HPDE6-E6E7 (cell line): ENCODE data around the gene KRT5.
"Not testable (repeated sequence)": the region's sequence is repeated elsewhere in the genome, so short reads cannot be mapped to it uniquely, and the experiment has no call there.

Source experiments
- DNase-seq: peaks from one replicate; pipeline ENCODE4 v3.0.0; 2011; ENCODE audit warnings: missing footprints; ENCODE audit errors: extremely low spot score

KRT5 gene

DNA sequence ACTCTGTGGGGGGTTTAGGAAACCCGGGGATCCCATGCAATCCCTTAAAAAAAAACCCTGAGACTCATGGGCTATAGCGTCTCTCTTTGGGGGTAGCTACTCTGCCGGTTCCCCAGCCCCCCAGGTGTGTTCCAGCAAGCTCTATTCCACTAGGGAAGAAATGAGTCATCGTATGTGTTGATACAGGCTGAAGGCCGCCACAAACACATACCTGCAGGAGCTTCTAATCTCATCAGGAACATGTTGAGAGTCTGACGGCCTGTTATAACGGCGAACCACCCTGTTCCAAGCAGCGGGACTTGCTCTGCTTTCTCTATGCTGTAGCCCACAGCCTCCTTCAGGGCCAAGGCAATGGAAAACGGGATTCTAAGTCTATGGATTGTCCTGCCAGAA is 977 bp upstream of the KRT5 start:
- peak; percentile 60 for DNase-seq

DNA sequence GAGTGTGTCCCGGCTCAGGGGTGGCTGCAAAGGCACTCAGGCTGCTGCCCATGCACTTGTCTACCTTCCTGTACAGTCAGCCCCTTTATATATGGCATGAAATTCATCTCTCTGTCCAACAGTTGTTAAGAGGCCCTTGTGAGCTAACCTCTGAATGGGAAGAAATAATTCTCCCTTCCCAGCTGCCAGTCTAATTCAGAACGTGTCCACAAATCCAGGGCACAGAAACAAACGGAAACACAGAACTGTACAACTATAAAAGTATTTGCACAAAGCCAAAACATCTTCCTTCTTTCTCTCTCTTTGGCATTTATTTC is 849 bp downstream of the KRT5 start:
- no peak for DNase-seq

DNA sequence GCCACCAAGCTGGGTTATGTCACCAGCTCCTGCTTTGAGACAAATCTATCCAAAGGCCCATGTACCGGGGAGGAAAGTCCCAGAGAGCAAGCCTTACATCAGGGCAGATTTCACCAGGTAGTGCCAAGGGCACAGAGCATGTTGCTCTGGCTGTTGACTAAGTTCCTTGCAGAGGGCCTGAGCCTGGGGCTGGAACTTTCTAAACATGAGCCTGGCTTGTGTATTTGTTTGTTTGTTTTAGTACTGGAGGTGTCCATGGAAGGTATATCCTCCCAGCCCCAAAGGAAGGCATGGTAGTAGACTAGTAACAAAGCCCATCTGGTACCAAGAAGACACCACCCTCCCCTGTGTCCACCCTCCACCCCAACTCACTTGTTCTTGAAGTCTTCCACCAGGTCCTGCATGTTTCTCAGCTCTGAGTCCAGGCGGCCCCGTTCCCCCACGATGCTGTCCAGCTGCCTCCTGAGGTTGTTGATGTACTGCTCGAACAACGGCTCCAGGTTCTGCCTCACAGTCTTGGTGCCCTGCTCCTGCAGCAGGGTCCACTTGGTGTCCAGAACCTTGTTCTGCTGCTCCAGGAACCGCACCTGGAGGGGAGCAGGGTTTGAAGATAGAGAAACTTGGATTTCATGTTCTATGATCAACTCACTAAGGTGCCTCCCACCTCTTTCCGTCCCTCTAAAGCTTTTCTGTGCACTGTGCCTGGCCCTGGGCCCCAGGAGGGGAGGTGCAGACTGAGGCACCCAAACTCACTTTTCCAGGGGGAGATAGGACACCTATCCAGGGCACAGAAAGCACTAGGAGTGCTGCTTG is 1.4 kb downstream of the KRT5 start:
- no peak for DNase-seq

DNA sequence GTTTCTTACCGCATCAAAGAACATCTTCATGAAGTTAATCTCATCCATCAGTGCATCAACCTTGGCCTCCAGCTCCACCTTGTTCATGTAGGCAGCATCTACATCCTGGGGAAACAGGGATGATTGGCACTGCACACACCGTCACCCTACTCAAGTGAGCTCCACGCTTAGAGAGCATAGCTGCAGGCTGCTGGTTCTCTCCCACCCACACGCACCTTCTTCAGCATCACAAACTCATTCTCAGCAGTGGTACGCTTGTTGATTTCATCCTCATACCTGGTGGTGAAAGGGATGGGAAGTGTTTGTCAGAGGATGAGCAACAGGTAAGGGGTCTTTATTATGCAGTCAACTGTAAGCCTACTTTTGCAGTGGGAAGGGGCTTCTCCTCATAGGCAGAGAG is 2.3 kb downstream of the KRT5 start:
- DNase-seq, result no peak

DNA sequence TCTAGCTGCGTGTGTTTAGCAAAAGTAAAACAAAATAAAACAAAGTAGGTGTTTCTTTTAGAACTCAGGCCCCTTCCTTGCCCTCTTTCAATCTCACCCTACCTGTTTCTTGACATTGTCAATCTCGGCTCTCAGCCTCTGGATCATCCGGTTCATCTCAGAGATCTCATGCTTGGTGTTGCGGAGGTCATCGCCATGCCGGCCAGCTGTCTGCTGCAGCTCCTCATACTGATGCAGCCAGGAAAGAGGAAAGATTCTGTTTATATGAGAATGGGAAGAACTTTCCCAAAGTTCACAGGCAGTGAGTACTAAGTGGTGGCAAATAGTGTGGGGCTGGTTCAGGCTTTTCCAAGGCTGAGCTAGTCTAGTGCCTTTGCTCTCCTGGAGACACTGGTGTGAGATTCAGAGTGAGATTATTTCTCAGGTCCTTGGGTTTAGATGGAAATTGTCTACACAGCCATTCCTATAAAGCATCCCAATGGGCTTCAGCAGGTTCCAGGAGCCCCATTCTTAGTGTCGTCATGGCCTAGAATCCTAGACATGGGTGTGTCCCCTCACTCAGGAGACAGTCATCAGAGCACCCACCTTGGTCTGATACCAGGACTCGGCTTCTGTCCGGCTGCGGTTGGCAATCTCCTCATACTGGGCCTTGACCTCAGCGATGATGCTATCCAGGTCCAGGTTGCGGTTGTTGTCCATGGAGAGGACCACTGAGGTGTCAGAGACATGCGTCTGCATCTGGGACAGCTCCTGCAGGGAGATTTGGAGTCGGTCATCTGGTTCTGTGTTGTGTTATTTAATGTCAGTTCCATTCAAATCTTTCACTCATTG is 3.0 kb downstream of the KRT5 start:
- DNase-seq, result no peak

DNA sequence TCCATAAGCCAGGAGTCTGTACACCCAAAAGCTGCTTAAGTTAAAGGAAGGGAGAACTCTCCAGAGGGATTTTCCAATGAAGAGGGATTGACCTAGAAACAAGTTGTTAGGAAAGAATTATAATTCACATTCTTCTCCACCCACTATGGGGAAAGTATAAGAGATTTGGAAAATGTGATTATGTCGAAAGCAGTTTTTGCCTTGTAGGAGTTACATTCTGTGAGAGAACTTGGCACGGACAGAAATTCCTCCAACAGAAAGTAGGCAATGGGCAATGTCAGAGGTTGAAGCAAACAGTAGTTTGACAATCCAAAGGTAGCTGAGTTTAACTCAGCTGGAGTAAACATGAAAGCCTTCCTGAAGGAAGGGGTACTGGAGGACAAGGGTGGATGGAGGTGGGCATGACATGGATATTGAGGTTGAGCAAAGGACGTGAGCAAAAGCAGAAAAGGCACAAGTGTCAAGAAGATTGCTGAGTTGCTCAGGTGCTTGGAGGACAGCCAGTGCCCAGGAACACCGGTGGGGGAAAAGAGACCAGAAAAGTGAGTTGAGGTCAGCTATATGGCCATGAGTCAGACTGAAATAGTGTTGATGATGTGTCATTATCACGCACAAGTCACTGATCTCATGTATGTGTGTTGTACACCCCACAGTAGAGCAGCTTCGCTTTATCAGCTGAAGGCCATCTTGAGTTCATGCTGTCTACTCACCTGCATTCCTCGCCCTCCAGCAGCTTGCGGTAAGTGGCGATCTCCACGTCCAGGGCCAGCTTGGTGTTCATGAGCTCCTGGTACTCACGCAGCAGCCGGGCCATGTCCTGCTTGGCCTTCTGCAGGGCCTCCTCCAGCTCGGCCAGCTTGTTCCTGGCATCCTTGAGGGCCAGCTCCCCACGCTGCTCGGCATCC is 4.0 kb downstream of the KRT5 start:
- DNase-seq, result no peak

DNA sequence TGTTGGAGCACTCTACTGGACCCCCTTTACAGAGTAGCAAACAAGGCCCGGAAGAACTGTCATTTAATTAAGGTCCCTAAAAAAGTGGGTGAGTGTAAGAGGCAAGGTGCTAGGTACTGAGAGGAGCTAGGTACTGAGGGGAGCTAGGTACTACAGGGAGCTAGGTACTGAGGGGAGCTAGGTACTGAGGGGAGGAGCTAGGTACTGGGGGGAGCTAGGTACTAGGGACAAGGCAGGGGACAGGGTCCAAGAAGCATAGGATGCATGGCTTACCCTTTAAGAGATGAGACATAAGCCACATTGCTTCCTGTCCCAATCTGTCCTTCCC is 4.9 kb downstream of the KRT5 start:
- no peak for DNase-seq

DNA sequence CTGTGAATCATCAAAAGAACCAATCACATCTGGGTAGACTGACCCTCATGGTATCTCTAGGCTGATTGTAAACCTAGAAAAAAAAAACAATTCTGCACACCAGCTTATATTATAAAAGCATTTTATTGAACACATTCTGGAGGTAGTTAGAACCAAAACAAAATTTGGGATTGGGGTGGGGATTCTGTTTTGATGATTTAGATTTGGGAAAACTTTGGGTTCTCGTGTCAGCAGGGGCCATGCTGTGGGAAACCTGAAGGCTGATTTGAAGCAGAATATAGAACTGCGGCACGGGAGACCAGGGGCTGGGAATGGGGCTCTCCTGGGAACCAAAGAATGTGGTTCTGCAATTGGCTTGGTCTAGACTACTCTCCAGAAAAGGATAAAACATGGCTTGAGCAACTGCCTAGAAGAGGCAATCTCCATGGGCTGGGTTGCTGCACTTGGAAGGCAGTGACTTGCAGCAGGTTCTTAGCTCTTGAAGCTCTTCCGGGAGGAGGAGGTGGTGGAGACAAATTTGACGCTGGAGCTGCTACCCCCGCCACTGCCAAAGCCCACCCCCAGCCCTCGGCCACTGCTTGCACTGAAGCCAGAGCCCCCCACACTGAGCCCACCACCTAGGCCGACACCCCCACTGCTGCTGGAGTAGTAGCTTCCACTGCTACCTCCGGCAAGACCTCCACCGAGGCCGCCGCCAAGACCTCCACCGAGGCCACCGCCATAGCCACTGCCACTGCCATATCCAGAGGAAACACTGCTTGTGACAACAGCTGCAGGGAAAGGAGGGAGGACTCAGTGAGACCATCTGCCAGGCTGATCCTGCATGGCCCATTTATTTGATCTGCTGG is 5.5 kb downstream of the KRT5 start:
- DNase-seq, result no peak

DNA sequence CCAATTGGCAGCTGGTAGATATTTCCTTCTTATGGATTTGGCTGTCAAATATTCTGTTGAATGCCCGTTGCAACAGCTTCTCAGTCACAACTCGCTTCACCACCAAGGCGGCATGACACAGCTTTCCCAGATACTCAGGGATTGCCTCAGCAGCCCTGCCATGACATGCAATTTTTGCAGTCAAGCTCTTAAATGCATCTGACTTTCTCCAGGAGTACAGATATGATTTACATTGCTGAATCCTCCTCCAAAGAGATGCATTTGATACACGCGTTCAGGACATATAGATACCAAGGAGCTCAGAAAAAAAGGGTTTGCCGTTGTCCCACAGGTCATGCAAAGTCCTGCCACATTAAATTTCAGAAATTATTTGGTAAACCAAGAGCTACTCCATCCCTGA is 6.5 kb downstream of the KRT5 start:
- no peak for DNase-seq

DNA sequence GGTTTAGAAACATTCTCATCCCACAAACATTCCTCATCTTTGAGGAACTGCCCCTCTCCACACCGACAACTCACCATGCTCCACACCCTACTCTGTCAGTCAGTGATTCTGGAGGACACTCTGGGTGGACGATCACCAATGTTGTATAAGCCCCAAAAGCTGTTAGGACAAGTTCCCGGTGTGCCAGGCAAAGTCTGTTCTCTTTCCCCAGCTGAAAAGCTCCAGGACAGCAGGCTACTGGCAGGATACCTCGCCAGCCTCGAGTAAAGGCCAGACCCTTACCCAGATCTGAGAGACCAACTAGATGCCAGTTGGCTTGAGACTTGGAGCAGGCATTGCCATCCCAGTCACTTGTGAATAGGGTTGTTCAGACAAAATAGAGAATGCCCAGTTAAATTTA is 12.0 kb downstream of the KRT5 start:
- DNase-seq, result no peak

DNA sequence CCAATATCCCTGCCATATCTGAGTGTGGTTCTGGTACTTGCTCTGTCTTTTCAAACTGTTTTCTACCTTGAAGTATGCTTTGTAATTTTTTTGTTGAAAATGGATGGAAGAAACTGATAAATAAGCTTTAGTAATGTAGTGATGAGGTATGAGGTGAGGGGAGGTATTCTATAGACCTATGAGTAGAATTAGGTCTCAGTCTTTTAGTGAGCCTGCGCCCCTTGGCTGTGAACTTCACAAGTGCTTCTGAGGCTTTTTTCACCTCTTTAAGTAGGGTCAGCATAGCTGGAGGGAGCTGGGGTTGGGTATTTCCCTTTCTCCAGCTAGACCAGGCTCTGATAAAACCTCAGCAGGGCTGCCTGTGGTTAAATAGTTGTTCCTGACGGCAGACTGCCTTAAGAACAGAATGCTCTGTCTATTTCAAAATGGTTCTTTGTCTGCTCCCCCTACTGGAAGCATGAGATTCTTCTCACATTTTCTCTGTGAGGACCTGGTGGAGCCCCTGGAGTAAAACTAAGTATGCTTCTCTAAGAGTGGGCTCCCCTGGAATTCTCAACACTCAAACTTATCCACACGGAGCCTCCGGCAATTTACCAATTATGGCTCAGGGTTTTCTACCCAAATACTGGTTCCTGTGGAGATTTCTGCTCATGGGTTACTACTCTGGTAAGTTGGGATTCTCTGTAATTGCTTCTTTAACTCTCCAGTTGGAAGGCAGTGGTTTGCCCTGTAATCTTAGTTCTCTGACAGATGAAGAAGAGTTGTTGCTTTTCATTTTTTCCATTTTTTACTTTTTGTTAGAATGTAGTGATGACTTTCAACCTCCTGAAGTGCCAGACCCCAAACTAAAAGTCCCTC is 13.1 kb downstream of the KRT5 start:
- no peak for DNase-seq

DNA sequence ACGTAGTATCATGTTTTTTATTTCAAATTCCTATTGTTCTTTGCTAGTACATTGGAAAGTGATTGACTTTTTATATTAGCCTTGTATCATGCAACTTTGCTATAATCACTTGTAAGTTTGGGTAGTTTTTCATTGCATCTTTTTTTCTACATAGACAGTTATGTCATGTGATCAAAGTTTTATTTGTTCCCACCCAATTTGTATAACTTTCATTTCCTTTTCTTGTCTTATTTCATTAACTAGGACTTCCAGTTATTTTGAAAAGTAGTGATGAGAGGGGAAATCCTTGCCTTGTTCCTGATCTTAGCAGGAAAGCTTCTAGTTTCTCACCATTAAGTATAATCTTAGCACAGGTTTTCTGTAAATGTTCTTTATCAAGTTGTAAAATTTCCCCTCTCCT is 17.3 kb downstream of the KRT5 start:
- no peak for DNase-seq

DNA sequence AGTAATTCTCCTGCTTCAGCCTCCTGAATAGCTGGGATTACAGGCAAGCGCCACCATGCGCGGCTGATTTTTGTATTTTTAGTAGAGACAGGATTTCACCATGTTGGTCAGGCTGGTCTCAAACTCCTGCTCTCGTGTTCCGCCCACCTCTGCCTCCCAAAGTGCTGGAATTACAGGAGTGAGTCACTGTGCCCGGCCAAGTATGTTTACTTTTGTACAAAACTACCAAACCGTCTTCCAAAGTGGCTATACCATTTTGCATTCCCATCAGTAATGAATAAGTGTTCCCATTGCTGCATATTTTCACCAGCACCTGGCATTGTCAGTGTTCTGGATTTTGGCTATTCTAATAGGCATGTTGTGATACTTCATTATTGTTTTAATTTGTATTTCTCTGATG is 18.7 kb downstream of the KRT5 start:
- DNase-seq, result no peak

DNA sequence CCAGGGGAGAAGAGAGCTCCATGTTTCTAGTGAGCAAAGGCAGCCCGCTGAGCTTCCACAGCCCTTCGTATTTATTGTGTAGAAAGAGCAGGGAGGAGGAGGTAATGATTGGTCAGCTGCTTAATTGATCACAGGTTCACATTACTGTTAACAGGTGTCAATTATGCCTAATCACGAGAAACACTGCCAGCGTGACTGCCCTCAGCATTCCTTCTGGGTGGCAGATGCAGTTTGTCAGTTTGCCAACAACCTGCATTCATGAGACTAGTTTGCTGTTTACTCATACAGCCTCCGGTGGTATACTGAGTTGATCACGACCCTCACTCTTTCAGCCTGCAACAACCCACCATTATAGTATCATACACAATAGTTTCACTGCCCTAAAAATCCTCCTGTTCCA is 19.6 kb downstream of the KRT5 start:
- DNase-seq, result not testable (repeated sequence)

DNA sequence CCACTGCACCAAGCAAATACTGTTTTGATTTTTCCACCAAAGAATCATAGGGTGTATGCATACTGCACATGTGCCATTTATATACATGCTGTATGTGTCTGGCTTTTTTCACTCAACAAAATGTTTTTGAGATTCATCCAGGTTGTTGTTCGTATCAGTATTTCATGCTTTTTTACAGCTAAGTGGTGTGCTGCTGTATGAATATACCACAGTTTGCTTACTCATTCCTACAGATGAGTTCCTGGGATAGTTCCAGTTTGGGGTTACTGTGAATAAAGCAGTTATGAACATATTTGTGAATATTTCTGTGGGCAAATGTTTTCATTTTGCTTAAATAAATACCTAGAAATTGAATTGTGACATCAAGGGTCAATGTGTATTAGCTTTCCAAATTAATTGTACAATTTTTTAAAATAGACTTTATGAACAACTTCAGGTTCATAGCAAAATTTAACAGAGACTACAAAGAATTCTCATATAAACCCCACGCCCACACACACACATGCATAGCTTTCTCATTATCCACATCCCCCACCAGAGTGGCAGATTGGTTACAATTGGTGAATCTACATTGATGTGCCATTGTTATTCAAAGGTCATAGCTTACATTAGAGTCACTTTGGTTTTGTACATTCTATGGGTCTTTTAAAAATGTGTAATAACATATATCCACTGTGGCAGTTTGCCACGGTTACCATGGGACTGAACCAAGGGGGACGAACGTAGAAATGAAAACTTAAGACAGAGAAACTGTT is 20.2 kb downstream of the KRT5 start:
- DNase-seq, result no peak

DNA sequence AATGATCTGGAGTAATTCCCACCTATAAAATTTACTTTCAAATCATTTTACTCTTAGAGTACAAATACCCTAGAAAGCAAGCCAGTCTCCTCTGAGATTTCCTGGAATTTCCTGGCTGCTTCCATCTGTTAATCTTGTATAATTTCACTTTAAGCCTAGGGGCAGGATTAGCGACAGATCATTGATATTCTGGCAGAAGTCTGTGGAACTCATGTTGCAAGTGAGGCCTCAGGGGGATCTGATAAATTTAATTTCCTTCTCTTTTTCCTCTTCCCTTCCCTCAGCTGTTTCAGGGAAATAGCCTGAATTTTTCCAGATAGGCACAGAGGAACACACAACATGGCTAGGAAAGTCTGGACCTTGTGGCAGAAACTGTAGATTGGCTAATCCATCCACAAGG is 21.2 kb downstream of the KRT5 start:
- DNase-seq, result no peak

DNA sequence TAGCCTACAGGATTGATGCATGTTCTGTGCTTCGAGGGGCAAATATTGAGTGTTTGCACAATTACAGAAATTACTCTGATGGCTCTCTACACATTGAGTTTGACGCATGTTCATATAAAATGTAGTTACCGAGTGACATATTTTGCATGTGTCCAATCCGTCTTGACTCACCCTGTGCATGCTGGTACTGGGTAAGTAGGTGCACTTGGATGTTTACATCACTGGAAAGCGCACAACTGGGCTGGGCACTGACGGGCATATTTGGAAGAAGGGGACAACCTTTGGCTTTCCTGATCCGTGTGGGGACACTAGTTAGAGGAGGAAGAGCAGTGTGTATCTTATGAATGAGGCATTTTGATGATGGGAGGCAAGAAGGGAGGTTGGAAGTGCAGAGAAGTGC is 22.2 kb downstream of the KRT5 start:
- DNase-seq, result no peak

DNA sequence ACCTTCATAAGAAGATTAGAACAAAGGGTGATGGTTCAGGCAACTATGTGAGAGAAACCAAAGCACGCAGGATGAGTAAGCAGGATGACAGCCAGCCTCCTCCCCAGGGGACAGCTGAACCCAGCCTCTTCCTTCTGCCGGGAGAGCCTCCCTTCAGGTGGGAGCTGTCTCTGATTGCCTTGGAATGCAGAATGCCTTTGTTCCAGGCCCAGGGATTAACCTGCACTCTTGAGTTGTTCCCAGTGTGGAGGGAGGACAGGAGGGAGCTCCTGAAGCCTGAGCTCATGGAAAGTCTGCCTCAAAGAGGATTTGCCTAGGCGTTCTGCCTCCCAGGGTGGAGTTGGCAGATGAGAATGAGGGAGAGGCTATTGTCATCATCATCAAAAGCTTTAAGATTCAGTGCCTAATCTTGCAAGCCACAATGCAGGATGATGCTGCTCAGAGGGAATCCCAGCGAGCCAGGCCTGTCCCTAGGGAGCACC is 23.6 kb downstream of the KRT5 start:
- peak; percentile 62 for DNase-seq

DNA sequence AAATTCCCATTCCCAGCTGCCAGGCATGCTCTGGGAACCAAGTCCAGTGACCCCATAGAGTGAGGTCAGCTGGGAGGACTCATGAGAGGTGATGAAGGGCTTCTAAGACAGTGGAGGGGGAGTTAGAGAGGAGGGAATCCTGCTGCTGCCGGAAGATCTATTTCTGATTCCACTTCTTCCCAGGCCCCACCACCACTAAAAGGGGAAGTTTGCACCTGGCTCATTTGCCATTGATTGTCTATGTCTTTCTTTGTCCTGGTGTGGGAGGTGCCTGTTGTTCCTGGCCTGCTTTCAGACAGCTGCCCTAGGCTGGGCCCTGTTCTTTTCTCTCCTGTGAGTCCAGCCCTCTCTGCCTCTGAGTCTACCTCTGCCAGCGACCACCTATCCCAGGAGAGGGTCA is 24.1 kb downstream of the KRT5 start:
- no peak for DNase-seq

DNA sequence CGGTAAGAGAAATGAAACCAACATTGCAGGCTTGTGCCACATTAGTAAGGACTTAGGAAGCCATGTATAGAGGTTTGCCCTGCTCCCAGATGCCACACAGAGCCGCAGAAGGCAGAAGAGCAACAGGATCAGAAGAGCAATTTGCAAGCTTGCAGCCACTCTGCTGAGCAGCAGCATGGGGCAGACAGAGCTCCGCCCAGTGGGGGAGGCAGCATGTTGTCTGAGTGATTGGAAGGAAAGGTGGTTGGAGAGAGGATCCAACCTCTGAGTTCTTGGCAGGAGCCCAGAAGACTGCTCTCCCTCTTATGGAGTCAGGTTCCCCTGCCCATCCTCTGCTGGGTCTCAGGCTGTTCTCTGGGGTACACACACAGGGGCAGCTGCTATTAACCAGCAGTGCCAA is 24.8 kb downstream of the KRT5 start:
- no peak for DNase-seq
